IMR-90 (cell line): ENCODE measurements around the gene DPEP1. TPM values are rescaled to one million over a fixed set of nuclear protein-coding genes. Genes with fewer than 3 reads are reported as not detected.
A peak's percentile ranks its signal among the peaks of the same experiment; 100 is the strongest.

ENCODE experiments used
- ATAC-seq: fragments of 200-7000 bp; cut with Tn5 transposase; 2 replicates; pipeline ENCODE4 v1.9.1; 2020; ENCODE audit warnings: low read depth, mild to moderate bottlenecking, moderate library complexity
- BruUV-seq: library from RNA; stranded (reverse); fragments of 400-500 nt; replicated peaks from 2 replicates; lab custom pipeline; 2021; lab: Mats Ljungman, UMichigan
- CTCF ChIA-PET: fragments of 300-600 bp; formaldehyde crosslinking; extraction: SDS; loops from one replicate; lab custom pipeline; 2021; ENCODE audit warnings: antibody characterized with exemption; lab: Yijun Ruan, JAX
- POLR2A ChIA-PET: fragments of 300-600 bp; sonication (Branson Sonifier 250); formaldehyde crosslinking; loops from one replicate; lab custom pipeline; 2022; ENCODE audit warnings: antibody characterized with exemption; ENCODE audit not compliant: unreplicated experiment; lab: Charles Lee
- DNase-seq: peaks from one replicate; pipeline ENCODE4 v3.0.0; 2013
- H2AFZ ChIP-seq: replicated peaks from 2 replicates; pipeline ENCODE3; 2013; ENCODE audit warnings: low read length, mild to moderate bottlenecking; ENCODE audit not compliant: poor library complexity
- H2AK5ac ChIP-seq: 2 replicates; pipeline ENCODE4 v1.6.1; 2013; ENCODE audit warnings: low read depth, low read length, inconsistent platforms
- H2AK9ac ChIP-seq: replicated peaks from 2 replicates; pipeline ENCODE3; 2013; ENCODE audit warnings: mild to moderate bottlenecking, low read depth, low read length, moderate library complexity; ENCODE audit not compliant: poor library complexity
- H2BK120ac ChIP-seq: 2 replicates; pipeline ENCODE4 v1.6.1; 2013; ENCODE audit warnings: low read depth, low read length, inconsistent platforms
- H2BK15ac ChIP-seq: 3 replicates; pipeline ENCODE4 v1.6.1; 2013; ENCODE audit warnings: low read depth, low read length, inconsistent platforms
- H2BK20ac ChIP-seq: 2 replicates; pipeline ENCODE4 v1.6.1; 2013; ENCODE audit warnings: low read depth, mild to moderate bottlenecking, inconsistent platforms, low read length, moderate library complexity
- H2BK5ac ChIP-seq: 2 replicates; pipeline ENCODE4 v1.6.1; 2013; ENCODE audit warnings: mild to moderate bottlenecking, low read depth, low read length, inconsistent platforms; ENCODE audit not compliant: poor library complexity, severe bottlenecking
- H3K14ac ChIP-seq: replicated peaks from 2 replicates; pipeline ENCODE4 v1.6.1; 2013; ENCODE audit warnings: low read depth, low read length, inconsistent platforms
- H3K18ac ChIP-seq: 2 replicates; pipeline ENCODE4 v1.6.1; 2013; ENCODE audit warnings: low read depth, low read length, control low read depth
- H3K23ac ChIP-seq: 2 replicates; pipeline ENCODE4 v1.6.1; 2013; ENCODE audit warnings: low read depth, low read length, inconsistent platforms
- H3K27ac ChIP-seq: 2 replicates; pipeline ENCODE4 v1.5.1; 2013; ENCODE audit warnings: mild to moderate bottlenecking, control low read depth, low read length; ENCODE audit not compliant: insufficient read depth
- H3K27me3 ChIP-seq: 2 replicates; pipeline ENCODE4 v1.6.1; 2013; ENCODE audit warnings: low read length; ENCODE audit not compliant: control insufficient read depth, insufficient read depth
- H3K36me3 ChIP-seq: 2 replicates; pipeline ENCODE4 v1.6.1; 2013; ENCODE audit warnings: low read length, mixed read lengths; ENCODE audit not compliant: control insufficient read depth, insufficient read depth
- H3K4ac ChIP-seq: 2 replicates; pipeline ENCODE4 v1.6.1; 2013; ENCODE audit warnings: low read depth, low read length, inconsistent platforms
- H3K4me1 ChIP-seq: 2 replicates; pipeline ENCODE4 v1.6.1; 2013; ENCODE audit warnings: low read length, mixed read lengths; ENCODE audit not compliant: control insufficient read depth, insufficient read depth
- H3K4me2 ChIP-seq: 2 replicates; pipeline ENCODE4 v1.6.1; 2013; ENCODE audit warnings: low read depth, mild to moderate bottlenecking, control low read depth, low read length, moderate library complexity
- H3K4me3 ChIP-seq: 2 replicates; pipeline ENCODE4 v1.5.1; 2013; ENCODE audit warnings: low read depth, mild to moderate bottlenecking, control low read depth, low read length, moderate library complexity; ENCODE audit not compliant: insufficient read depth
- H3K56ac ChIP-seq: 2 replicates; pipeline ENCODE4 v1.6.1; 2013; ENCODE audit warnings: low read length, inconsistent platforms; ENCODE audit not compliant: insufficient read depth; ENCODE audit errors: extremely low read depth
- H3K79me1 ChIP-seq, 2 experiments: 2 replicates each; pipeline ENCODE4 v1.6.1; 2013; ENCODE audit warnings: low read length in 2 of 2, inconsistent platforms in 1 of 2, low read depth in 1 of 2
- H3K9ac ChIP-seq: 2 replicates; pipeline ENCODE4 v1.6.1; 2013; ENCODE audit warnings: low read depth, low read length, control low read depth
- H3K9me1 ChIP-seq: 2 replicates; pipeline ENCODE4 v1.6.1; 2013; ENCODE audit warnings: low read length, inconsistent platforms; ENCODE audit not compliant: insufficient read depth
- H3K9me3 ChIP-seq: 2 replicates; pipeline ENCODE4 v1.6.1; 2013; ENCODE audit warnings: low read length; ENCODE audit not compliant: control insufficient read depth, insufficient read depth
- H4K20me1 ChIP-seq: 2 replicates; pipeline ENCODE4 v1.6.1; 2013; ENCODE audit warnings: low read length, inconsistent platforms; ENCODE audit not compliant: insufficient read depth
- H4K5ac ChIP-seq: 2 replicates; pipeline ENCODE4 v1.6.1; 2013; ENCODE audit warnings: mild to moderate bottlenecking, low read depth, low read length, control low read depth
- H4K8ac ChIP-seq, 2 experiments: 2 replicates each; pipeline ENCODE4 v1.6.1; 2013; ENCODE audit warnings: low read depth in 2 of 2, low read length in 2 of 2, control low read depth in 1 of 2, inconsistent platforms in 1 of 2
- H4K91ac ChIP-seq: 2 replicates; pipeline ENCODE4 v1.6.1; 2013; ENCODE audit warnings: low read depth, low read length, inconsistent platforms; ENCODE audit not compliant: insufficient read depth
- BHLHE40 ChIP-seq: fragments of 150-350 bp; IDR thresholded peaks from 2 replicates; pipeline ENCODE4 v1.6.1; 2016; ENCODE audit warnings: mild to moderate bottlenecking, low read depth, low read length
- CEBPB ChIP-seq: IDR thresholded peaks from 2 replicates; pipeline ENCODE4 v1.6.1; 2012; ENCODE audit warnings: low read depth, low read length, improper control_type of control experiment
- CHD1 ChIP-seq: IDR thresholded peaks from 2 replicates; pipeline ENCODE4 v1.6.1; 2012; ENCODE audit warnings: low read depth, low read length, improper control_type of control experiment
- CTCF ChIP-seq: conservative IDR thresholded peaks from 2 replicates; pipeline ENCODE4 v1.5.1; 2012; ENCODE audit warnings: mild to moderate bottlenecking, low read depth, low read length, improper control_type of control experiment
- FOS ChIP-seq: fragments of 150-350 bp; IDR thresholded peaks from 2 replicates; pipeline ENCODE4 v1.6.1; 2016; ENCODE audit warnings: low read depth, low read length
- MAFK ChIP-seq: IDR thresholded peaks from 2 replicates; pipeline ENCODE4 v1.6.1; 2012; ENCODE audit warnings: low read depth, low read length, improper control_type of control experiment
- MAZ ChIP-seq: IDR thresholded peaks from 2 replicates; pipeline ENCODE4 v1.6.1; 2012; ENCODE audit warnings: low read depth, mild to moderate bottlenecking, low read length, improper control_type of control experiment, moderate library complexity, borderline replicate concordance
- NFE2L2 ChIP-seq: fragments of 150-350 bp; IDR thresholded peaks from 2 replicates; pipeline ENCODE4 v1.6.1; 2016; ENCODE audit warnings: low read depth, mild to moderate bottlenecking, low read length
- POLR2A ChIP-seq: IDR thresholded peaks from 2 replicates; pipeline ENCODE4 v1.6.1; 2012; ENCODE audit warnings: mild to moderate bottlenecking, low read depth, low read length
- RAD21 ChIP-seq: IDR thresholded peaks from 2 replicates; pipeline ENCODE4 v1.6.1; 2012; ENCODE audit warnings: low read length, improper control_type of control experiment
- RFX5 ChIP-seq: IDR thresholded peaks from 2 replicates; pipeline ENCODE4 v1.8.0; 2012; ENCODE audit warnings: low read depth, mild to moderate bottlenecking, low read length, moderate library complexity
- SMC3 ChIP-seq: fragments of 150-350 bp; IDR thresholded peaks from 2 replicates; pipeline ENCODE4 v1.6.1; 2016; ENCODE audit warnings: low read depth, mild to moderate bottlenecking, antibody characterized with exemption, low read length, moderate library complexity
- USF2 ChIP-seq: fragments of 150-350 bp; IDR thresholded peaks from 2 replicates; pipeline ENCODE4 v1.6.1; 2017; ENCODE audit warnings: mild to moderate bottlenecking, antibody characterized with exemption, low read length, low read depth
- WGBS, 2 experiments: methylation state at CpG; one replicate each; pipeline versions ENCODE4 v1.1.5 to v1.1.7; 2013; ENCODE audit warnings: missing lambda C conversion rate in 2 of 2; ENCODE audit not compliant: insufficient read length in 1 of 2; ENCODE audit errors: extremely low coverage in 2 of 2; 5-methylcytosine and 5-hydroxymethylcytosine counted together
- dilution Hi-C: fragments of 300-500 bp; cut with HindIII; formaldehyde crosslinking; loops from one replicate; pipeline ENCODE4 v1.14.3; 2018; ENCODE audit warnings: low sequenced_read_pairs; ENCODE audit not compliant: unreplicated experiment
- in situ Hi-C: fragments of 300-500 bp; cut with MboI; formaldehyde crosslinking; loops from 3 replicates; pipeline ENCODE4 v1.14.3; 2019; ENCODE audit warnings: low sequenced_read_pairs, inconsistent platforms, mixed read lengths
- intact Hi-C: fragments of 100-400 bp; cut with micrococcal nuclease; formaldehyde crosslinking; loops from 2 replicates; pipeline ENCODE4 v1.10.0; 2022
- polyA plus RNA-seq, 3 experiments: library from polyadenylated mRNA; depleted of rRNA; stranded (reverse); fragments of >200 nt; gene quantifications; 2 replicates each; pipeline ENCODE4 v1.2.3, GENCODE V29; 2012; ENCODE audit warnings: low replicate concordance in 1 of 3
- total RNA-seq: library from RNA; depleted of rRNA; stranded (reverse); fragments of >200 nt; gene quantifications from 2 replicates; pipeline ENCODE4 v1.2.3, GENCODE V29; 2012

DPEP1 gene
- total and polyA plus RNA-seq, 2 of the 4 experiments (the other 2 are of a cell fraction) = not detected

GRCh38 chr16:89582614-89583196, 30.7 kb upstream of the DPEP1 start:
- Histone ChIP-seq H3K27ac (peak overlapping the region; percentile 55; the same call in 1 of the 2 replicates), H2BK5ac (peak overlapping the region; percentile 77), H4K8ac (peak overlapping the region; percentile 59 to 92; a peak in 3 of 4 replicates), H3K4me2 (no peak overlapping the region), H3K4me3 (no peak overlapping the region), H3K14ac (0 out of 2 replicates have a peak overlapping the region, but pooled peaks have one; percentile 30), H3K79me1 (peaks cover 0 to 13% of the 10 kb centered on the region in 2 experiments; a peak in 1 of 4 replicates), H4K91ac (peak overlapping the region; percentile 93), H2BK20ac (peak overlapping the region; percentile 96), H3K36me3 (peaks cover 6% of the 10 kb centered on the region; the same call in 1 of the 2 replicates), H3K56ac (no peak overlapping the region), H3K27me3 (no peaks in the 10 kb centered on the region), H3K18ac (peak overlapping the region; percentile 68; the same call in 1 of the 2 replicates), H4K5ac (peak overlapping the region; percentile 79), H3K9me3 (no peaks in the 10 kb centered on the region), H4K20me1 (peaks cover 3% of the 10 kb centered on the region; the same call in 1 of the 2 replicates), H3K23ac (no peak overlapping the region), H2AK5ac (peak overlapping the region; percentile 98), H3K9ac (no peak overlapping the region), H2AK9ac (peak overlapping the region; percentile 22), H2BK15ac (peak overlapping the region; percentile 91; the same call in 2 of the 3 replicates), H3K4ac (peak overlapping the region; percentile 96), H3K4me1 (peaks cover 17% of the 10 kb centered on the region), H2BK120ac (peak overlapping the region; percentile 95), H2AFZ (peak overlapping the region; percentile 58), H3K9me1 (peaks cover 26% of the 10 kb centered on the region)
- WGBS, 2 experiments = 96% methylated on average over 12 of the region's 19 CpGs; no CpG with 5 or more reads in 1 of the 2 experiments
- CTCF ChIA-PET = no interaction called here
- no peak for ATAC-seq
- dilution Hi-C loops = no loop called here
- DNase-seq = no peak
- intact Hi-C loops = no loop called here
- TF ChIP-seq CHD1 = no peak
- TF ChIP-seq RAD21 = no peak
- no peak for TF ChIP-seq CTCF
- TF ChIP-seq BHLHE40 = no peak
- no peak for TF ChIP-seq POLR2A
- TF ChIP-seq USF2 = no peak
- TF ChIP-seq CEBPB = no peak
- TF ChIP-seq MAFK = no peak
- no peak for TF ChIP-seq NFE2L2
- no peak for TF ChIP-seq RFX5
- TF ChIP-seq MAZ = no peak
- TF ChIP-seq SMC3 = no peak
- no peak for TF ChIP-seq FOS
- in situ Hi-C loops = no loop called here
- BruUV-seq = no TSS peak
- POLR2A ChIA-PET = no interaction called here
